K562 (cell line): ENCODE results near the gene MTARC2. TPM values are rescaled to one million over a fixed set of nuclear protein-coding genes. Genes with fewer than 3 reads are reported as not detected.

ENCODE experiments used
- ATAC-seq: fragments of 200-7000 bp; cut with Tn5 transposase; 3 replicates; pipeline ENCODE4 v1.9.1; 2020; ENCODE audit warnings: moderate library complexity
- BruUV-seq: library from RNA; stranded (reverse); fragments of 400-500 nt; replicated peaks from 2 replicates; lab custom pipeline; 2021; lab: Mats Ljungman, UMichigan
- CTCF ChIA-PET: fragments of 300-600 bp; formaldehyde crosslinking; extraction: SDS; loops from one replicate; lab custom pipeline; 2021; ENCODE audit warnings: low intra/inter-chr PET ratio; lab: Yijun Ruan, JAX
- POLR2A ChIA-PET: fragments of 300-600, 350-650 bp; sonication (Branson Sonifier 250); formaldehyde crosslinking; extraction: SDS; loops from one replicate; lab custom pipeline; 2021; ENCODE audit warnings: antibody characterized with exemption, inconsistent platforms; lab: Yijun Ruan, JAX
- DNase-seq, 4 experiments: peaks; one replicate each; pipeline versions ENCODE4 v3.0.0 to v3.0.0-alpha.2; 2011 to 2018; ENCODE audit warnings: low spot score in 3 of 4, mixed read lengths in 3 of 4; ENCODE audit errors: extremely low read depth in 1 of 4
- FAIRE-seq: peaks from 2 replicates; lab custom pipeline; 2011; peaks lifted over from hg19 to GRCh38; lab: Jason Lieb, UNC
- H2AFZ ChIP-seq: 2 replicates; pipeline ENCODE4 v1.6.0; 2011; ENCODE audit warnings: low read depth, low read length, control low read depth, inconsistent platforms
- H3K27ac ChIP-seq: fragments of 200-600 bp; 3 replicates; pipeline ENCODE4 v1.8.0; 2011; ENCODE audit warnings: low read depth, mild to moderate bottlenecking, control low read depth, inconsistent platforms, low read length, moderate library complexity, mixed read lengths; ENCODE audit errors: extremely low read depth
- H3K27me3 ChIP-seq, 2 experiments: fragments of 300-600 bp in 1 of 2; 2 replicates in 1 of 2; 3 replicates in 1 of 2; pipeline versions ENCODE4 v1.6.0 to v1.8.0; 2011; ENCODE audit warnings: inconsistent platforms in 2 of 2, low read length in 2 of 2, mild to moderate bottlenecking in 1 of 2, mixed read lengths in 1 of 2, moderate library complexity in 1 of 2; ENCODE audit not compliant: control insufficient read depth in 2 of 2, insufficient read depth in 2 of 2
- H3K36me3 ChIP-seq: fragments of 300-600 bp; 3 replicates; pipeline ENCODE4 v1.8.0; 2011; ENCODE audit warnings: mild to moderate bottlenecking, low read length, inconsistent platforms; ENCODE audit not compliant: control insufficient read depth, insufficient read depth
- H3K4me1 ChIP-seq, 2 experiments: fragments of 200-600 bp in 1 of 2; replicated peaks in 1 of 2; 2 replicates in 1 of 2; 3 replicates in 1 of 2; pipeline versions ENCODE4 v1.5.1 to v1.8.0; 2011; ENCODE audit warnings: inconsistent platforms in 2 of 2, low read length in 2 of 2, mild to moderate bottlenecking in 1 of 2, mixed read lengths in 1 of 2, moderate library complexity in 1 of 2; ENCODE audit not compliant: control insufficient read depth in 2 of 2, insufficient read depth in 2 of 2
- H3K4me2 ChIP-seq: 2 replicates; pipeline ENCODE4 v1.6.1; 2011; ENCODE audit warnings: low read length, control low read depth, inconsistent platforms, mixed read lengths; ENCODE audit not compliant: insufficient read depth
- H3K4me3 ChIP-seq: fragments of 200-600 bp; sonication (generic), shearing (Covaris generic); 2 replicates; pipeline ENCODE4 v1.5.1; 2016; ENCODE audit warnings: control low read depth, inconsistent platforms
- H3K79me2 ChIP-seq: fragments of 200-600 bp; 3 replicates; pipeline ENCODE4 v1.8.0; 2011; ENCODE audit warnings: low read length, inconsistent platforms; ENCODE audit not compliant: control insufficient read depth, insufficient read depth
- H3K9ac ChIP-seq, 2 experiments: 2 replicates each; pipeline versions ENCODE4 v1.6.0 to v1.6.1; 2011; ENCODE audit warnings: low read depth in 2 of 2, low read length in 2 of 2, control low read depth in 1 of 2, inconsistent platforms in 1 of 2, mild to moderate bottlenecking in 1 of 2, mixed read lengths in 1 of 2; ENCODE audit not compliant: insufficient read depth in 1 of 2
- H3K9me1 ChIP-seq: one replicate; pipeline ENCODE4 v1.6.0; 2011; ENCODE audit warnings: inconsistent platforms, mild to moderate bottlenecking, low read length, moderate library complexity; ENCODE audit not compliant: control insufficient read depth, insufficient read depth
- H3K9me3 ChIP-seq: replicated peaks from 2 replicates; pipeline ENCODE4 v1.5.1; 2011; ENCODE audit warnings: low read depth, low read length, inconsistent platforms; ENCODE audit not compliant: control insufficient read depth, insufficient read depth
- H4K20me1 ChIP-seq: replicated peaks from 2 replicates; pipeline ENCODE4 v1.6.1; 2011; ENCODE audit warnings: low read length, inconsistent platforms, mixed read lengths; ENCODE audit not compliant: control insufficient read depth, insufficient read depth
- ADNP ChIP-seq: fragments of 200-800 bp; sonication (Bioruptor generic); IDR thresholded peaks from 2 replicates; pipeline ENCODE4 v1.6.1; 2016; ENCODE audit warnings: missing genetic modification characterization, missing compliant biosample characterization
- ELK3 ChIP-seq: fragments of 450-650 bp; formaldehyde crosslinking; IDR thresholded peaks from 2 replicates; pipeline ENCODE4 v1.4.0; 2020; ENCODE audit warnings: mild to moderate bottlenecking
- SAFB2 ChIP-seq: fragments of 200-400 bp; formaldehyde crosslinking; IDR thresholded peaks from 2 replicates; pipeline ENCODE4 v1.6.1; 2018; ENCODE audit warnings: borderline replicate concordance, low read length, low read depth, moderate library complexity; ENCODE audit not compliant: severe bottlenecking
- SFPQ ChIP-seq: fragments of 200-400 bp; formaldehyde crosslinking; IDR thresholded peaks from 2 replicates; pipeline ENCODE4 v1.6.1; 2017; ENCODE audit warnings: mild to moderate bottlenecking, low read depth, low read length, moderate library complexity
- SMAD3 ChIP-seq: fragments of 450-650 bp; formaldehyde crosslinking; conservative IDR thresholded peaks from 2 replicates; pipeline ENCODE4 v1.4.0; 2020; ENCODE audit warnings: mild to moderate bottlenecking
- SP2 ChIP-seq: IDR thresholded peaks from 2 replicates; pipeline ENCODE4 v1.6.1; 2011; ENCODE audit warnings: mild to moderate bottlenecking, low read depth, low read length, moderate library complexity; ENCODE audit not compliant: poor library complexity, severe bottlenecking; ENCODE audit errors: extremely low read depth
- SRF ChIP-seq, 2 experiments: fragments of 250-450, 450-650 bp in 1 of 2; sonication (Bioruptor Pico) in 1 of 2; sonication (generic) in 1 of 2; formaldehyde crosslinking; IDR thresholded peaks; 2 replicates each; pipeline versions ENCODE4 v1.5.0 to v1.5.1; 2020 to 2022; ENCODE audit warnings: mild to moderate bottlenecking in 1 of 2, missing genetic modification reagents in 1 of 2
- SRSF3 ChIP-seq: fragments of 200-400 bp; formaldehyde crosslinking; IDR thresholded peaks from 2 replicates; pipeline ENCODE4 v1.6.1; 2016; ENCODE audit warnings: mild to moderate bottlenecking, low read length, moderate library complexity; ENCODE audit not compliant: insufficient read depth
- TCFL5 ChIP-seq: fragments of 250-450 bp; sonication (Bioruptor Pico); conservative IDR thresholded peaks from 2 replicates; pipeline ENCODE4 v1.6.1; 2021; ENCODE audit warnings: mild to moderate bottlenecking, moderate library complexity, matching md5 sums
- TFAP4 ChIP-seq: sonication (generic); formaldehyde crosslinking; IDR thresholded peaks from 2 replicates; pipeline ENCODE4 v1.8.0; 2022; ENCODE audit warnings: missing genetic modification reagents, mild to moderate bottlenecking, moderate library complexity, borderline replicate concordance
- UBTF ChIP-seq, 2 experiments: IDR thresholded peaks; 2 replicates each; pipeline ENCODE4 v1.6.1; 2012; ENCODE audit warnings: improper control_type of control experiment in 2 of 2, low read depth in 2 of 2, low read length in 2 of 2, borderline replicate concordance in 1 of 2
- ZC3H8 ChIP-seq: fragments of 450-650 bp; IDR thresholded peaks from 2 replicates; pipeline ENCODE4 v1.6.1; 2017
- WGBS: fragments of 100-300 bp; shearing (Covaris generic); methylation state at CpG from one replicate; pipeline ENCODE4 v1.1.6; 2016; ENCODE audit warnings: low coverage, mixed read lengths; ENCODE audit not compliant: insufficient coverage; ENCODE audit errors: missing lambda C conversion rate; 5-methylcytosine and 5-hydroxymethylcytosine counted together
- in situ Hi-C: fragments of 300-500 bp; cut with MboI; formaldehyde crosslinking; loops from 4 replicates; pipeline ENCODE4 v1.15.0; 2018; ENCODE audit warnings: inconsistent platforms, mixed read lengths
- intact Hi-C: fragments of 100-400 bp; cut with micrococcal nuclease; formaldehyde crosslinking; loops from 2 replicates; pipeline ENCODE4 v1.14.2; 2022
- polyA plus RNA-seq, 8 experiments: library from polyadenylated mRNA; depleted of rRNA in 4 of 8; stranded (reverse) in 5 of 8; unstranded in 3 of 8; fragments of >200 nt; fragmentation: Nextera tagmentation in 2 of 8; fragmentation: Illumina TruSeq in 1 of 8; extraction: Ambion mirVana in 2 of 8; extraction: Trizol in 1 of 8; gene quantifications; 2 replicates each; pipeline versions ENCODE4 v1.2.1 to v1.2.3, GENCODE V29; 2011 to 2014; ENCODE audit warnings: inconsistent platforms in 1 of 8, missing spikeins in 1 of 8
- total RNA-seq, 7 experiments: library from RNA; depleted of rRNA in 6 of 7; stranded (reverse); fragments of >200 nt in 6 of 7; fragmentation: Illumina TruSeq in 2 of 7; extraction: Trizol in 2 of 7; gene quantifications; 2 replicates each; pipeline versions ENCODE4 v1.2.1 to v1.2.3, GENCODE V29; 2011 to 2021; ENCODE audit warnings: low replicate concordance in 1 of 7

Gene MTARC2
- total and polyA plus RNA-seq, 9 of the 15 experiments (the other 6 are each of a cell fraction or from before 2014, with no cell fraction given): 0.03 to 0.35 TPM; not detected in 7

- Histone ChIP-seq H3K79me2 (no peaks in the 10 kb centered on the region), H3K4me1 (peaks cover 2 to 4% of the 10 kb centered on the region in 2 experiments; a peak in 3 of 5 replicates), H3K36me3 (no peaks in the 10 kb centered on the region), H3K9ac (no peak overlapping the region), H3K9me3 (no peaks in the 10 kb centered on the region), H3K4me3 (no peak overlapping the region), H3K27ac (no peak overlapping the region), H3K9me1 (no peaks in the 10 kb centered on the region), H4K20me1 (0 out of 2 replicates have a peak, but pooled peaks cover 2% of the 10 kb centered on the region), H3K4me2 (no peak overlapping the region), H3K27me3 (peaks cover 2 to 13% of the 10 kb centered on the region in 2 experiments; a peak in 3 of 5 replicates), H2AFZ (no peak overlapping the region)
- 0% methylated on average over 5 of the region's 5 CpGs for WGBS
- intact Hi-C loops (loop anchor here (2.0 to 10.0 kb wide), 3 partner anchors 66 to 1643 kb away; partner anchors contain the start of gene HLX), in situ Hi-C loops (loop anchor here (10.0 kb wide), 3 partner anchors 393 to 1643 kb away; no protein-coding TSS in a partner anchor)
- FAIRE-seq (no peak), DNase-seq (no peak), ATAC-seq (no peak)
- TF ChIP-seq SAFB2 (no peak), ADNP (tag) (no peak), ELK3 (CRISPR knock-in tag) (no peak), SRSF3 (no peak), SMAD3 (CRISPR knock-in tag) (no peak), SP2 (no peak), TCFL5 (CRISPR knock-in tag) (no peak), UBTF (IDR thresholded peaks at IDR 0.05; ENCODE audit: borderline replicate concordance in 1 of 2, low read depth in 2 of 2, low read length in 2 of 2) (no peak), ZC3H8 (no peak), SRF (CRISPR knock-in tag; IDR thresholded peaks at IDR 0.05) (no peak), SFPQ (no peak), TFAP4 (no peak)
- ChIA-PET CTCF (interaction anchor here (1.2 kb wide), 1 partner anchor 624 kb away, joined by 3 read pairs; no protein-coding TSS in a partner anchor), POLR2A (interaction anchor here (0.7 kb wide), 1 partner anchor 1129 kb away, joined by 3 read pairs; no protein-coding TSS in a partner anchor)
- BruUV-seq: no TSS peak
Observed at GRCh38 chr1:220811695-220812094, 63.6 kb downstream of the MTARC2 start.
